Suprapubic skin (tissue), 4 donors: ENCODE results near the gene PDE7B. TPM values are rescaled to one million over a fixed set of nuclear protein-coding genes. Genes with fewer than 3 reads are reported as not detected.

ENCODE experiments used
- DNase-seq, 2 donors: peaks; one replicate each; pipeline ENCODE4 v3.0.0-alpha.2; 2019; ENCODE audit warnings: low spot score in 2 of 2
- H3K27ac ChIP-seq: fragments of 200-600 bp; sonication (generic); one replicate; pipeline ENCODE4 v1.5.1; 2019
- H3K27me3 ChIP-seq: fragments of 200-600 bp; sonication (generic); one replicate; pipeline ENCODE4 v1.5.1; 2019
- H3K36me3 ChIP-seq: fragments of 200-600 bp; sonication (generic); one replicate; pipeline ENCODE4 v1.5.1; 2019
- H3K4me1 ChIP-seq: fragments of 200-600 bp; sonication (generic); one replicate; pipeline ENCODE4 v1.5.1; 2019
- H3K4me3 ChIP-seq: fragments of 200-600 bp; sonication (generic); one replicate; pipeline ENCODE4 v1.5.1; 2019; ENCODE audit warnings: mild to moderate bottlenecking
- H3K9me3 ChIP-seq: fragments of 200-600 bp; sonication (generic); one replicate; pipeline ENCODE4 v1.5.1; 2019
- CTCF ChIP-seq, 2 donors: fragments of 200-600 bp in 1 of 2; fragments of 450-650 bp in 1 of 2; sonication (generic) in 1 of 2; IDR thresholded peaks; one replicate each; pipeline ENCODE4 v1.5.1; 2016 to 2019; ENCODE audit warnings: antibody characterized with exemption in 2 of 2, mild to moderate bottlenecking in 1 of 2, moderate library complexity in 1 of 2
- EP300 ChIP-seq: sonication (generic); formaldehyde crosslinking; IDR thresholded peaks from one replicate; pipeline ENCODE4 v1.6.1; 2017; ENCODE audit warnings: antibody characterized with exemption
- POLR2A ChIP-seq, 2 donors: fragments of 450-650 bp; IDR thresholded peaks; one replicate each; pipeline ENCODE4 v1.6.1; 2017; ENCODE audit warnings: antibody characterized with exemption in 2 of 2, mild to moderate bottlenecking in 2 of 2, moderate library complexity in 2 of 2
- POLR2AphosphoS5 ChIP-seq, 3 donors: sonication (generic); formaldehyde crosslinking; IDR thresholded peaks; one replicate each; pipeline ENCODE4 v1.6.1; 2017; ENCODE audit warnings: antibody characterized with exemption in 3 of 3
- WGBS: methylation state at CpG from one replicate; pipeline ENCODE4 v1.1.5; 2018; 5-methylcytosine and 5-hydroxymethylcytosine counted together
- total RNA-seq, 4 donors: library from RNA; depleted of rRNA; stranded (reverse); fragments of >200 nt; gene quantifications; one replicate each; pipeline ENCODE4 v1.1.0, GENCODE V29; 2016

The PDE7B gene
- total RNA-seq, 4 donors from 2014 or later, result 0.26 to 1.2 (median 0.62) TPM

GRCh38 chr6:135970750-135971149 is 119.2 kb downstream of the PDE7B start:
- Histone ChIP-seq H3K4me3 (no peak overlapping the region), H3K4me1 (no peaks in the 10 kb centered on the region), H3K27me3 (no peaks in the 10 kb centered on the region), H3K9me3 (no peaks in the 10 kb centered on the region), H3K27ac (no peak overlapping the region), H3K36me3 (no peaks in the 10 kb centered on the region)
- no peak for DNase-seq
- WGBS, result 95% methylated on average over 7 of the region's 7 CpGs
- TF ChIP-seq CTCF (IDR thresholded peaks at IDR 0.05) (no peak), POLR2AphosphoS5 (IDR thresholded peaks at IDR 0.05) (no peak), POLR2A (IDR thresholded peaks at IDR 0.05) (no peak), EP300 (no peak)

GRCh38 chr6:135971351-135971750 is 119.8 kb downstream of the PDE7B start:
- Histone ChIP-seq H3K27ac (no peak overlapping the region), H3K4me1 (no peaks in the 10 kb centered on the region), H3K4me3 (no peak overlapping the region), H3K27me3 (no peaks in the 10 kb centered on the region), H3K9me3 (no peaks in the 10 kb centered on the region), H3K36me3 (no peaks in the 10 kb centered on the region)
- TF ChIP-seq POLR2AphosphoS5 (IDR thresholded peaks at IDR 0.05), result no peak
- no peak for TF ChIP-seq EP300
- no peak for TF ChIP-seq POLR2A (IDR thresholded peaks at IDR 0.05)
- no peak for TF ChIP-seq CTCF (IDR thresholded peaks at IDR 0.05)
- DNase-seq, result no peak
- WGBS, result 97% methylated on average over 3 of the region's 3 CpGs

- no peaks in the 10 kb centered on the region for H3K4me1 ChIP-seq
- H3K9me3 ChIP-seq, result no peaks in the 10 kb centered on the region
- H3K27me3 ChIP-seq, result no peaks in the 10 kb centered on the region
- DNase-seq, result no peak
- no peak overlapping the region for H3K4me3 ChIP-seq
- TF ChIP-seq CTCF (IDR thresholded peaks at IDR 0.05), result no peak
- no peak for TF ChIP-seq POLR2AphosphoS5 (IDR thresholded peaks at IDR 0.05)
- no peak for TF ChIP-seq POLR2A (IDR thresholded peaks at IDR 0.05)
- TF ChIP-seq EP300, result no peak
- no peaks in the 10 kb centered on the region for H3K36me3 ChIP-seq
- no peak overlapping the region for H3K27ac ChIP-seq
These were observed 120.6 kb downstream of the PDE7B start for GRCh38 chr6:135972150-135972549.

GRCh38 chr6:135972586-135972985 is 121.1 kb downstream of the PDE7B start:
- Histone ChIP-seq H3K36me3 (no peaks in the 10 kb centered on the region), H3K27ac (no peak overlapping the region), H3K4me1 (no peaks in the 10 kb centered on the region), H3K9me3 (no peaks in the 10 kb centered on the region), H3K27me3 (no peaks in the 10 kb centered on the region), H3K4me3 (no peak overlapping the region)
- WGBS, result 63% methylated on average over 2 of the region's 2 CpGs
- TF ChIP-seq POLR2AphosphoS5 (IDR thresholded peaks at IDR 0.05) (no peak), EP300 (no peak), CTCF (IDR thresholded peaks at IDR 0.05) (no peak), POLR2A (IDR thresholded peaks at IDR 0.05) (no peak)
- DNase-seq, result no peak

- Histone ChIP-seq H3K27ac (no peak overlapping the region), H3K4me1 (no peaks in the 10 kb centered on the region), H3K4me3 (no peak overlapping the region), H3K9me3 (no peaks in the 10 kb centered on the region), H3K27me3 (no peaks in the 10 kb centered on the region), H3K36me3 (no peaks in the 10 kb centered on the region)
- 53% methylated on average over 1 of the region's 1 CpG for WGBS
- DNase-seq, result no peak
- TF ChIP-seq EP300 (no peak), POLR2AphosphoS5 (IDR thresholded peaks at IDR 0.05) (no peak), POLR2A (IDR thresholded peaks at IDR 0.05) (no peak), CTCF (IDR thresholded peaks at IDR 0.05) (no peak)
These were observed 122.9 kb downstream of the PDE7B start for GRCh38 chr6:135974426-135974825.
